GM10847 (cell line): Measurements from ENCODE around the gene COQ5.
A peak's percentile ranks its signal among the peaks of the same experiment; 100 is the strongest.

Experiments used
- POLR2A ChIP-seq: IDR thresholded peaks from 2 replicates; pipeline ENCODE4 v1.6.1; 2011; ENCODE audit not compliant: insufficient read length; ENCODE audit errors: extremely low read depth

COQ5 gene, protein sequence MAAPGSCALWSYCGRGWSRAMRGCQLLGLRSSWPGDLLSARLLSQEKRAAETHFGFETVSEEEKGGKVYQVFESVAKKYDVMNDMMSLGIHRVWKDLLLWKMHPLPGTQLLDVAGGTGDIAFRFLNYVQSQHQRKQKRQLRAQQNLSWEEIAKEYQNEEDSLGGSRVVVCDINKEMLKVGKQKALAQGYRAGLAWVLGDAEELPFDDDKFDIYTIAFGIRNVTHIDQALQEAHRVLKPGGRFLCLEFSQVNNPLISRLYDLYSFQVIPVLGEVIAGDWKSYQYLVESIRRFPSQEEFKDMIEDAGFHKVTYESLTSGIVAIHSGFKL

GRCh38 chr12:120528861-120529525 is at the start of gene COQ5:
TSS of gene COQ5 (minus strand) at chr12:120529158. CDS start at chr12:120529141, 17 bp downstream.
- TF ChIP-seq POLR2A = peak; percentile 89

GRCh38 chr12:120574106-120574505 is 45.1 kb upstream of the COQ5 start:
- TF ChIP-seq POLR2A = no peak

DNA sequence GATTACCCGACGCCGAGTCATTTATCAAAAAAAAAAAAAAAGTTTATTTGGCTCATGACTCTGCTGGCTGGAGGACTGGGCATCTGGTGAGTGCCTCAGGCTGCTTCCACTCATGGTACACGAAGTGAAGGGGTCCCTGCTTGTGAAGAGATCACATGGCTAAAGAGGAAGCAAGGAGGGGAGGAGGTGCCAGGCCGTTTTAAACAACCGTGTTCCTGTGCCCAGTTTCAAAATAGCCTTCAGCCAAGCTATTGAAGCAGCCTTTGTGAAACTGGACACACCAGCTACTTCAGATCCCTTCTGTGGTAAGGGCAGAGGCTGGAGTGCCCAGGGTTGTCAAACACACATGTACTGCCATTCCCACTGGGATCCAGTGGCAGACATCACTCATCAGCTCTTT is 44.6 kb upstream of the COQ5 start:
- no peak for TF ChIP-seq POLR2A

GRCh38 chr12:120571299-120571698 is 42.3 kb upstream of the COQ5 start:
- TF ChIP-seq POLR2A = no peak

DNA sequence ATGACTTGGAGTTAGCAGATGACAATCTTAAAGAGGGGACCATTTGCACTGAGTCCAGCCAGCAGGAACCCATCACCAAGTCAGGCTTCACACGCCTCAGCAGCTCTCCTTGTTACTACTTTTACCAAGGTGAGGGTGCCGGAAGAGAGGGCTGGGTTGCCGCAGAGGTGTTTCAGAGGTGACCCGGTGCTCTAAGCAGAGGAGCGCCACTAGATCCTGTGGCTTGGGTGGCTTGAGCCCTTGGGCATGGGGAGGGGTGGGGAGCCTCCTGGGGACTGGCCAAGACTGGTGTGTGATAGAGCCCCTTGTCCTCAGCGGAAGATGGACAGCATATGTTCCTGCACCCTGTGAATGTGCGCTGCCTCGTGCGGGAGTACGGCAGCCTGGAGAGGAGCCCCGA is 34.5 kb upstream of the COQ5 start:
- no peak for TF ChIP-seq POLR2A

DNA sequence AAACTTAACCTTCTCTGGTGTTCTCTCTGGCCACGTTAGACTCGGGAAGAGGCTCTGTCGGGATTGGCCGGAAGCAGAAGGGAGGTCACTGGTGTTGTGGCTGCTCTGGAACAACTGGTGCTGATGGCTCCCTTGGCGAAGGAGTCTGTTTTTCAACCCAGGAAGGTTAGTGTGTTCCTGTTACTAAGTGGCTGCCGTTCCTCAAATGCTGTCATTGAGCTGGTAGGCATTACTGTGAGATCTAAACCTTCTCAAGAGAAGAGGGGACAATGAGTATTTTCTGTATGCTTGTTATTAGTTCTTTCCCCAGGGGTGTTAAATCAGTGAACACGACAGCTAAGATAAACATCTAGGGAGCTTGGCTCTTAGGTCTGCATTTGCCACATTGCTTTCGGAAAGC is 33.9 kb upstream of the COQ5 start:
- TF ChIP-seq POLR2A = no peak

DNA sequence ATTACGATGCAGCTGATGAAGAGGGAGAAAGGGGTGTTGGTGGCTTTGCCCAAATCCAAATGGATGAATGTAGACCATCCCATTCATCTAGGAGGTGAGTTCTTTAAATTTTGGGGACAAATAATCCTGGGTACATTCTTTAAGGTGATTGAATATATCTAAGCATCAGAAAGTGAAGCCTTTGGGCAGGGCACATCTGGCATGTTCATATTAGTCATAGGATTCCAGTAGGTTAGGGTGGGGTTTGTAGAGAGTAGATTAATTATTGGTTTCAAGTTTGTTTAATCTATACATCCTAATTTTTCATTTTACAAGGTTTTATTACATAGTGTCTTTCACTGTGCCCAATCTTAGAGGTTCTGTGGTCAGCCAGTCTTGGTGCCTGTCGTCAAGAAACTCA is 28.6 kb upstream of the COQ5 start:
- no peak for TF ChIP-seq POLR2A

GRCh38 chr12:120554678-120555077 is 25.7 kb upstream of the COQ5 start:
- TF ChIP-seq POLR2A = no peak

DNA sequence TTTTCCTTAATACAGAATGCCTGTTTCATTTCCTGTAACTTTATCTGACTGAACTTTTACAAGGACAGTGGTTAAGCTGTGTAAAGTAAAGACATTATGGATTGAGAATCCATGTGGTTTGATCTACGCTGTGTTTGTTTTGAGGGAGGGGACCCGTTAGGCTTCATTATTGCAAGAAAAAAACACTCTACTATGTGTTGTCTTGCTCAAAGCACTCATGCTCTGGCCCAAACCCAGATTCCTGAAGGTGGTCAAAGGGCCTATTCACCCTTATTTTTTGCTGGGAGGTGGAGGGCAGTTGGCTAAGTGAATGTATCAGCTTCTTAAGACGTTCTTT is 17.1 kb upstream of the COQ5 start:
- no peak for TF ChIP-seq POLR2A

GRCh38 chr12:120544691-120545090 is 15.7 kb upstream of the COQ5 start:
- TF ChIP-seq POLR2A = no peak

DNA sequence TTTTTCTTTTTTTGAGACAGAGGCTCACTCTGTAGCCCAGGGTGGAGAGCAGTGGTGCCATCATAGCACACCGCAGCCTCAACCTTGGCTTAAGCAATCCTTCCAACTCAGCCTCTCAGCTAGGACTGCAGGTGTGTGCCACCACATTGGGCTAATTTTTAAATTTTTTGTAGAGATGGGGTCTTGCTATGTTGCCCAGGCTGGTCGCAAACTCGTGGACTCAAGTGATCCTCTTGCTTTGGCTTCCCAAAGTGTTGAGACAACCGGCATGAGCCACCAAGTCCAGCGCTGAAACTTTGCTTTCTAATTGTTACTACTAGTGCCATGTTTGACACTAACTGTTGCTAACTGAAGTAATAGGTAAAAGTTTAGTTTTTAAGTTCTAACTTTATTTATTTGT is 13.2 kb upstream of the COQ5 start:
- no peak for TF ChIP-seq POLR2A

DNA sequence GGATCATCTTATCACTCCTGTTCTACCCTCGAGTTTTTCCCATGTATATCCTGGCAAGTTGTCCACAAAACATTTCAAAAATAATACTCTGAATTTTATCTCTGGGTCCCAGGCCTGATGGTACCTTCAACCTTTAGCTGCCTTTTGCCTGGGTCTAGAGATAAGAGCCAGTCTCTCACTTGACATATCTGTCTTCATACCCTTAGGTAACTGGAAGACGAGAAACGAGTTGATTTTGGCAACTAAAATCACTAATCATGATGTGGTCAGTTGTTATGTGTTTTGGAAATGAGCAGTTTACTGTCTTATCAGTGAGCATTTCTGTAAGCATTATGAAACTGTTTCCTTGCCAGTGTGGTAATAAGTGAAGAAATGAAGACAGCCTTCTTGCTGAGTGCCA is 11.5 kb upstream of the COQ5 start:
- no peak for TF ChIP-seq POLR2A

- no peak for TF ChIP-seq POLR2A
Measured at GRCh38 chr12:120539303-120539702, 10.3 kb upstream of the COQ5 start.

GRCh38 chr12:120538281-120539156 is 9.6 kb upstream of the COQ5 start:
- no peak for TF ChIP-seq POLR2A

GRCh38 chr12:120537856-120538220 is 8.9 kb upstream of the COQ5 start:
- no peak for TF ChIP-seq POLR2A

DNA sequence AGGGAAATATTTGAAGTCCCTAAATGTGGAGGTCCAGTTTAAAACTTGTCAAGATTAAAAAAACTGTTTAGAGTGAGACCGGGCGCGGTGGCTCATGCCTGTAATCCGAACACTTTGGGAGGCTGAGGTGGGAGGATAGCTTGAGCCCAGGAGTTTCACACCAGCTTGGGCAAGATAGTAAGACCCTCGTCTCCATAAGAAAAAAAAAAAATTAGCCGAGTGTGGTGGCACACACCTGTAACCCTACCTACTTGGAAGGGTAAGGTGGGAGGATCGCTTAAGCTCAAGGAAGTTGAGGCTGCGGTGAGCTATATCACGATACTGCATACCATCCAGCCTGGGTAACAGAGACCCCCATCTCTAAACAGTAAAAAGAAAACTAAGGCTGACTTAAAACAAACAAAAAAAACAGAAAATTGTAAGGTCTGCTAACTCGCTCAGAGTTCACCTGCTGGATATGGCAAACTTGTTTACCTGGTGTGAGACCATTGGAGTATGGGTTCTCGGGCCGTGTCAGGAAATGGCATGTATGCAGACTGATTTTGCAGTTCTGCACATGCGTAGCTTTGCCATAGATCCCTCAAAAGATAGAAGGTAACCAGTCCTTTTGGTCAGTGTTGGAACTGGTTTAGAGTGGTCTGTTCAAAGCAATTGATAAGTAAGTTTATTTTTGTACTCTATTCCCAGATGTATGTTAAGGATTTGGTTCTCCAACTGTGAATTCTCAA is 7.3 kb upstream of the COQ5 start:
- TF ChIP-seq POLR2A = no peak
